Fibroblast of skin of back (primary cell): ENCODE measurements around the gene FUT3.
"Not testable (repeated sequence)": the region's sequence is repeated elsewhere in the genome, so short reads cannot be mapped to it uniquely, and the experiment has no call there.

ENCODE experiments used
- DNase-seq: peaks from one replicate; pipeline ENCODE4 v3.0.0-alpha.2; 2013

Gene FUT3

DNA sequence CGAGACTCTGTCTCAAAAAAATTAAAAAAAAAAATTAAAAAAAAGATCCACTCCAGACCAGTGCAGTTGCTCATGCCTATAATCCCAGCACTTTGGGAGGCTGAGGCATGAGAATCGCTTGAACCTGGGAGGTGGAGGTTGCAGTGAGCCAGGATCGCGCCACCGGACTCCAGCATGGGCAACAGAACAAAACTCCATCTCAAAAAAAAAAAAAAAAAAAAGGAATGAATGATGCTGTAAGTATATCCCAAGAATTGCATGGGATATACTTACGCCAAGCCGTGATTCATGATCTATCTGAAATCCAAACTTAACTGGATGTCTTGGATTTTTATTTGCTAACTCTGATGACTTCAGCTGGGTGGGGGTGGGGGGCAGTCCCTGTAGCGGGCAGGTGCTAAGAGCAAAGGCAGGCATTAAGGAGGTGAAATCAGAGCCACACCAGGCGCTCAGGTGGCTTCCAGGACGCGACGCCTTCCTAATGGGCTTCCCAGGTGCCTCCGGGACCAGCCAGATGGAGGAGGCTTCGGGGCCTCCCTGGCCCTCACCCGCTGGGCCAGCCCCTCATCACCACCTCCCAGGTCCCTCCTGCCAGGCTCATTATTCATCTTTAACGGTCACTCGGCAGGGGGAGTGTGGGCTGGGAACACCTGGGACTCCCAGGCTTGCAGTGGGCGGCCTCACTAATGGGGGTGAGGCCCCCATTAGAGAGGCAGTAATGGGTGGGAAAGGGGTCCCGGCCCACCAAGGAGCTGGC is 30.5 kb upstream of the FUT3 start:
- DNase-seq = no peak

DNA sequence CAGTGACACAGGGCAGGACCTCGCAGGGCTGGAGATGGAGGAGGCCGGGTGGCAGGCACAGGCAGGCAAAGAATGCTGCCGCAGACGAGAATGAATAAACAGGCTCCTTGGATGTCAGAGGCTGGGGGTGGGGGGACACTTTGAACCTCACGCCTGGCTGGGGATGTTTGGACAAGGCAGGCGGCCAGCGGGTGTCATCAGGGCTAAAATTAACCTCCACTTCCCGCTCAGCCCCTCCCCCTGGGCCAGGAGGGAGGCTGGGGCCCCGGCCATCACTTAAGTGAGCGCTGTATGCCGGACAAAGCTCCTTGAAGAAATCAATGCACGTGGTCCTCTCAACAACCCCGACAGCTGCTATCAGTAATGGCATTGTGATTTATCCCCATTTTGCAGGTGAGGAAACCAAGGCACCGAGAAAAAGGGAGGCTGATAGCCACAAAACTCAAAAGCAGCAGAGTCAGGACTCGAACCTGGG is 29.4 kb upstream of the FUT3 start:
- DNase-seq = peak; percentile 88

DNA sequence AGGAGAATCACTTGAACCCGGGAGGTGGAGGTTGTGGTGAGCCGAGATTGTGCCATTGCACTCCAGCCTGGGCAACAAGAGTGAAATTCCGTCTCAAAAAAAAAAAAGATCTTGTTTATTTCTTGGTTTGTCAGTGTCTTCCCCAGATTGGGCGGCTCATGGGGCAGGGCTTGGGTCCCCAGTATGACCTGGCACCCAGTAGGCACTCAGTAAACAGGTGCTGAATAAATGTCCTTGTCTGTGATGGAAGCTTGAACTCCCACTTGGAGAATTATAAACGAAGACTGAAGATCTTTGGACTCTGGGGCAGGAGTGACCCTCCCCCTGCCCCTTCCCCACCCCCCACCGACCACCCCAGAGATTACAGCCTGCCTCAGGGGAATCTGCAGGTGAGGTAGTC is 28.9 kb upstream of the FUT3 start:
- DNase-seq = no peak

DNA sequence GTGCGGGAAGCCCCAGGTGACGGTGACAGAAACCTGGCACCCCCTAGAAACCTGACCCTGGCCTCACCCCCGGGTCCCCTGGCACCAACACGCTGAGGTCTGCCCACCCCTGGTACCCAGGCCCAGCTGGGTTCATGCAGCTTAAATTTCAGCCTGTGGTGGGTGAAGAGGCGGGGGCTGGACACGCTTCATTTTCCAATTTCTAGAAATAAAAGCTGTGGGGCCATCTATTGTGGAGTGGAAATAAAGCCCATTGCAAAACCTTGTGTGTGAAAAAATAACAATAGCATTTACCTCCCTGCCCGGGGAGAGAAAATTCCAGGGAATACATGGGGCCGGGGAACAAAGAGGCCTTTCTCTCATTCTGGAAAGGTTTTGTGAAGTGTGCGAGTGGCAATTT is 26.6 kb upstream of the FUT3 start:
- no peak for DNase-seq

DNA sequence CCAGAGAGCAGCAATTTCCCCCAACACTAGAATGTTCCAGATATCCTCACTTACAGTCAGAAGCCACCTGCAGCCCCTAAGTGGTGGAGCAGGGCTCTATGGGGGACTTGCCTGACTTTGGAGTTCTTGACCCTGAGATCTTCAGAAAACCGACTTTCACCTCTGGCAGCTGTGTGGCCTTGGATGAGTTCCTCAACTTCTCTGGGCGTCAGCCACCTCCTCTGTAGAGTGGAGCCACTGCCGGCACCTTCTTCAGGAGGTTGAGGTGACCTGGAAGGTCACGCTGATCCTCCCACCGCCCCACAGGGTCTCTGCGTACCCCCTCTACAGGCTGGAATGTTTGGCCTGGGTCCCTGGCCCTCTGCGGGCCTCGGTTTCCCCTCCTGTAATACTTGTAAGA is 26.2 kb upstream of the FUT3 start:
- no peak for DNase-seq

DNA sequence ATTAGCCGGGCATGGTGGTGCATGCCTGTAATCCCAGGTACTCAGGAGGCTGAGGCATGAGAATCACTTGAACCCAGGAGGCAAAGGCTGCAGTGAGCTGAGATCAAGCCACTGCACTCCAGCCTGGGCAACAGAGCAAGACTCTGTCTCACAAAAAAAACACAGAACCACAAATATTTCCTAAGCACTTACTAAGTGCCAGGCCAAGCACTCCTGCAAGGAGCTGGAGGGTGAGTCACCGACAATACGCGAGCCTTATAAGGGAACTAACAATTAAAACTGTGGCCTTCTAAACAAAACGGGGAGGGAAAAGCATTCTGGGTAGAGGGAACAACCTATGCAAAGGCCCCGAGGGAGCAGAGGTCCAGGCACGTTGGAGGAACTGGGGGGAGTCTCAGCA is 23.2 kb upstream of the FUT3 start:
- DNase-seq = peak; percentile 64

DNA sequence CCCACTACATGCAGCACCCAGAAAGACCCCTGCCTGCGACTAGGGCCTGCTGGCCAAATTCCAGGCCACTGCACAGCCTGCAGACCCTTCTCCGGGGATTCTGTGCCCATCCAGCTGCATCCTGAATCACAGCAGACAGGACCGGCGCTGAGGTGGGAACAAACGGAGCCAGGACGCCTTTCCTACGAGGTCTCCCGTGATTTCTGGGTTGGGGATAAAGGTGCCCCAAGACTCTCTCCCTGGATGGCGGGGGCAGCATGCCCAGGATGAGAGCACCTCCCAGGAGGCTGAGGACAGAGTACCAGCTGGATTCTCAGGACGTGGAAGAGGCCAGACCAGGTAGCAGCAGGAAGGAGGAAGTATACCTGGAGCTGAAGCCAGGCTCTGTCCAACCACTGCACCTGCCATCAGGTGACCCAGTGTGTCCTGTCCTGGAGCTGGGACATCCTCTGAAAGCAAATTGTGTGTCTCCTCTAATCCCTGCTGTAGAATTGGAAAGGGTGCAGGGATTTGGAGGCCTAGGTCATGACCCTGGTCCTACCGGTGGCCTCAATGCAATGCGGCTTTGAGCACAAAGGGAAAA is 22.5 kb upstream of the FUT3 start:
- DNase-seq = no peak

DNA sequence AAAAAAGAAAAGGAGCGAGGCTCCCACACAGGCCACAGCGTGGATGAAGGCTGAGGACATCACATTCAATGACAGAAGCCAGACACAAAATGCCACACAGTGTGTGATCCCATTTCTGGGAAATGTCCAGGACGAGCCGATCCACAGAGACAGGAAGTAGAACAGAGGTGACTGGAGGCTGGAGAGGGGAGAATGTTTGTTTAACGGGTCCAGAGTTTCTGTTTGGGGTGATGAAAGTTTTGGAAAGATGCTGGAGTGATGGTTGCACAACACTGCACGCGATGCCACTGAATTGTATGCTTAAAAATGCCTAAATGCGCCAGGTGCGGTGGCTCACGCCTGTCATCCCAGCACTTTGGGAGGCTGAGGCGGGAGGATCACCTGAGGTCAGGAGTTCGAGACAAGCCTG is 19.7 kb upstream of the FUT3 start:
- DNase-seq = no peak

DNA sequence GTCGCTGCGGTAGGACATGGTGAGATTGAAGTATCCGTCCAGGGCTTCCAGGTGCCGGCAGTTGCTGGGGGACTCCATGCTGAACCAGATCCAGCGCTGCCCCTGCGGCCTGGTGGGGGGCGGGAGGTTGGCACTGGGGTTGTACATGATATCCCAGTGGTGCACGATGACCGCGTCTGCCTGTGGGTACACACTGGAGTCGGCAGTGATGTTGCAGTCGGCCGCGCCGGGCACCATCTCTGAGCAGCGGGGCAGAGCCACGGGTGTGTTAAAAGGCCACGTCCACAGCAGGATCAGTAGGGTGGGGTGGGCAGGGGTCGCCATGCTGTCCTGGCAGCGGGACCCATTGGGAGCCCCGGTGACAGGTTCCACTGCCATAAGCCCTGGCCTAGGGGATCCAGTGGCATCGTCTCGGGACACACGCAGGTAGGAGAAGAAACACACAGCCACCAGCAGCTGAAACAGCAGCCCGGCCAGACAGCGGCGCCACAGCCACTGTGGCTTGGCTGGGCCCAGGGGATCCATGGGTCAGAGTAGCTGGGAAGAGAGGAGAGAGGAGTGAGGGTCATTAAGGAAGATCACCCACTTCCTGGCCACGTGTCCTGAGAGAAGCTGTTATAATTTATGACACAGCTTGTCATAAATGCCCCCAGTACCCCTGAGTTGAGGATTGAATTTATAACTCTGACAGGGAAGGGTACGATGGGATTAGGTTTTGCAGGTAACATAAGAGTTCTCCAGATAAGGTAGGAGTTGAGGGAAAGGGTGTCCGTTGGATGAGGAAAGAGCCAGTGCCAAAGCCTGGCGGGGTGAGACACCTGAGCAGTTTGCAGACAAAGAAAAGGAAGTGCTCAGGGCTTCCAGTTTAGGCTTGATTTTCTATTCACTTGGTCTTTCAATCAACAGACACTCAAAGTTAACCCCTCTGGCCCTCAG is 16.2 kb upstream of the FUT3 start:
- DNase-seq = no peak

DNA sequence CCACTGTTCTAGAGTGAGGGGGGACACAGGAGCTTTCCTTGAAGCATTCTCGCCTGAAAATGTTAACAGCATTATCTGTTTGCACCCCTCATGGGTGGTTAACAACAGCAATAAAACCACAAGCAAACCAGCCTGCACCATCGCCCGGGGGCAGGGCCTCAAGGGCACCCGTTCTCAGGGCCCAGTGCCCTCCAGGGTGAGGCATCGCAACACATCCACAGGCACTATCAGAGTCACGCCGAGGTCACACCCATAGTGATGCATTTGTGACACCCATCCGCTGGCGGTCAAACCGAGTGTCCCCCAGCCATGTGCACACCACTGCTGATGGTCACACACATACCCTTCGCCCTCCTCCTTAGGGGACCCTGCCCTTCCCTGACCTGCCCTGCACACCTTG is 14.5 kb upstream of the FUT3 start:
- no peak for DNase-seq

DNA sequence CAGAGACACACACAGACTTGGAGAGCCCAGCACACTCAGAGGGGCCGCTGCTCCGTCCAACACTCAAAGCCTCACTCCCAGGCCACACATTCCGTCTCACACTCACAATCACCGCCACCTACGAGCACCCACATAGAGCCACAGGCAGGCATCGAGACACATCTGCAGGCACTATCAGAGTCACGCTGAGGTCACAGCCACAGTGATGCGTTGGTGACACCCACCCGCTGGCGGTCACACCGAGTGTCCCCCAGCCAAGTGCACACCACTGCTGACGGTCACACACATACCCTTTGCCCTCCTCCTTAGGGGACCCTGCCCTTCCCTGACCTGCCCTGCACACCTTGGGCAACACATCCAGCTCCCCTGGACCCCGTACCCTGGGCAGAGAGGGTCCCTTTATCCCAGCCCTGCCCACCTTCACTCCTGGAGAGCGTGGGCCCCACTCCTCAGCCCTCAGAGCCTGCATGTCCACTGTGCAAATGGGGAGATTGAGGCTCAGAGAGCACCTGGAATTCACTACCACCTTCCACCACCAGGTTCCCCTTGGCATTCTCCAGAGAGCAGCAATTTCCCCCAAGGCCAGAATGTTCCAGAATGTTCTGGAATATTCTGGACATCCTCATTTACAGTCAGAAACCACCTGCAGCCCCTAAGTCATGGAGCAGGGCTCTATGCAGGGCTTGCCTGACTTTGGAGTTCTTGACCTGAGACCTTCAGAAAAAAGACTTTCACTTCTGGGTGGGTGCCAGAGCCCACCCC is 13.7 kb upstream of the FUT3 start:
- DNase-seq = no peak

DNA sequence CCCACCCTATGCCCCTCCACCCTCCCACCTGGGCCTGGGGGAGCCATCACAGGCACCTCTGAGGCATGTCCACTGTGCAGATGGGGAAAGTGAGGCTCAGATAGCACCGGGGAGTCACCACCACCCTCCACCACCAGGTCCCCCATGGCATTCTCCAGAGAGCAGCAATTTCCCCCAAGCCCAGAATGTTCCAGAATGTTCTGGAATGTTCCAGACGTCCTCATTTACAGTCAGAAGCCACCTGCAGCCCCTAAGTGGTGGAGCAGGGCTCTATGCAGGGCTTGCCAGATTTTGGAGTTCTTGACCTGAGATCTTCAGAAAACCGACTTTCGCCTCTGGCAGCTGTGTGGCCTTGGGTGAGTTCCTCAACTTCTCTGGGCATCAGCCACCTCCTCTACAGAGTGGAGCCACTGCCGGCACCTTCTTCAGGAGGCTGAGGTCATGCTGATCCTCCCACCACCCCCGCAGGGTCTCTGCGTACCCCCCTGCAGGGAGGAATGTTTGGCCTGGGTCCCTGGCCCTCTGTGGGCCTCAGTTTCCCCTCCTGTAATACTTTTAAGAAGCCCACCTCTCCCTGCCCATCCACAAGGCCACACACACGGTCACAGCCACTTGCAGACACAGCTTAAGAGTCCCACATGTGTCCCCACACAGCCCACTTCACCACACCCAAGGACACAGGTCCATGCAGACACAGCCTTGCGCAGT is 12.9 kb upstream of the FUT3 start:
- DNase-seq = no peak

DNA sequence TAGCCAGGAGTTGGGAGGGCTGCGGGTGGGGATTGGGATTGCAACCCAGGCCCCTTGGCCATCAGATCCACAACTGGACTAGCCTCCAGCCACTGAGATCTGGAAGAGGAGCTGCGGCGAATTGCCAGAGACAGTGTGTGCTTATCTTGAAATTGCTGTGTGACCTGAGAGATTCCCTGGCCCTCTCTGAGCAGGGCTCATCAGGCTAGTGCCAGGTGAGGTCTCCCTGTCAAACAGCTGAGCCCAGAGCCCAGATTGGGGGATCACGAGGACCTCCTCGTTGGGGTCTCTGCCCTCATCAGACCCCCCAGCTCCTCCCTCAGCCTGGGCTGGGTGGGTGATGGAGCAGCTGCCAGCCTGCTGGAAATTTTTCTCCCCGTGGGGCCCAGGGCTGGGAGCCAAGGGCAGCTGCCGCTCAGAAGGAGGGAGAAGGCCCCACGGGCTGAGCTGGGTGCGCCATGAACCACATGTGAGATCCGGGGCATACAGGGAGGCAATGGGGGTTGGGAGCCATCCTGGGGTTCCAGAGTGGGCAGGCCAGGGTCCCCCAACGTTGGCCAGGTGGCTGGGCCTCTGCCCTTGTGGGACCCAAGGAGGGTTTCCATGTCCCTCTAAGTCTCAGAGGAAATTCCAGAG is 11.9 kb upstream of the FUT3 start:
- no peak for DNase-seq

DNA sequence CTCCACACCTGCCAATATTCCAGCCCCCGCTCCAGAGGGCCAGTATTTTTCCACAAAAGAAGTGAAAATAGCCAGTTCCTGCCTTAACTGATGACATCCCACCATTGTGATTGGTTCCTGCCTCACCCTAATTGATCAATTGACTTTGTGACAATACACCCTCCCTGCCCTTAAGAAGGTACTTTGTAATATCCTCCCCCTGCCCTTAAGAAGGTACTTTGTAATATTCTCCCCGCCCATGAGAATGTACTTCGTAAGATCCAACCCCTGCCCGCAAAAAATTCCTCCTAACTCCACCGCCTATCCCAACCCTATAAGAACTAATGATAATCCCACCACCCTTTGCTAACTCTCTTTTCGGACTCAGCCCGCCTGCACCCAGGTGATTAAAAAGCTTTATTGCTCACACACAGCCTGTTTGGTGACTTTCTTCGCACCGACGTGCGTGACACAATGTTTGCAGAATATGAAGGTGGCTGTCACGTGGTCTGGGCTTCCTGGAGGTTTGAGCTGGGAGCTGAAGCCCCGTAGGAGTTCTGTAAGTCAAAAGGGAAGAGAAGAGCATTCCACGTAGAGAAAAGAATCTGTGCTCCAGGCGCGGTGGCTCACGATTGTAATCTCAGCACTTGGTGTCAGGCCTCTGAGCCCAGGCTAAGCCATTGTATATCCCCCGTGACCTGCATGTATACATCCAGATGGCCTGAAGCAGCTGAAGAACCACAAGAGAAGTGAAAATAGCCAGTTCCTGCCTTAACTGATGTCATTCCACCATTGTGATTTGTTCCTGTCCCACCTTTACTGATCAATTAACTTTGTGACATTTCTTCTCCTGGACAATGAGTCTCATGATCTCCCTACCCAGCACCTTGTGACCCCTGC is 6.2 kb upstream of the FUT3 start:
- DNase-seq = no peak

DNA sequence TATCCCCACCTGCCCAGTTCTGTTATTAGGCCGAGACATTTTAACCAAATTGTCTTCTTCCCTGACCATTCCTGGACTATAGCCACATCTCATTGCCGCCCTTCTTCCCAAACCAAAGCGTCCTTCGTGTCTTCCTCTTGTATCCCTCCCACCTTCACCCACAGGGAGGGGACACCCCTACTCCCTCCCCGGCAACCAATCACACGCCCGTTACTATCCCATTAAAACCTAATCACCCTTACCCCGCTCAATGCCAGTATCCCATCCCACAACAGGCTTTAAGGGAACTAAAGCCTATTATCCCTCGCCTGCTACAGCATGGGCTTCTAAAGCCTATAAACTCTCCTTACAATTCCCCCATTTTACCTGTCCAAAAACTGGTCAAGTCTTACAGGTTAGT is 3.9 kb upstream of the FUT3 start:
- DNase-seq = not testable (repeated sequence)

DNA sequence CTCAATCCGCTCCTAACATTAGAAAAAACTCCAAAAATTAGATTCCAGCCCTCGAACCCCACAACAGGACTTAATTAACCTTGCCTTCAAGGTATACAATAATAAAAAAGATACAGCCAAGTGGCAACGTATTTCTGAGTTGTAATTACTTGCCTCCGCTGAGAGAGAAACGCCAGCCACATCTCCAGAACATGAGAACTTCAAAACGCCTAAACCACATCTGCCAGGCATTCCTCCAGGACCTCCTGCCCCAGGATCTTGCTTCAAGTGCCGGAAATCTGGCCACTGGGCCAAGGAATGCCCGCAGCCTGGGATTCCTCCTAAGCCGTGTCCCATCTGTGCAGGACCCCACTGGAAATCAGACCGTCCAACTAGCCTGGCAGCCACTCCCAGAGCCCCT is 2.9 kb upstream of the FUT3 start:
- not testable (repeated sequence) for DNase-seq

DNA sequence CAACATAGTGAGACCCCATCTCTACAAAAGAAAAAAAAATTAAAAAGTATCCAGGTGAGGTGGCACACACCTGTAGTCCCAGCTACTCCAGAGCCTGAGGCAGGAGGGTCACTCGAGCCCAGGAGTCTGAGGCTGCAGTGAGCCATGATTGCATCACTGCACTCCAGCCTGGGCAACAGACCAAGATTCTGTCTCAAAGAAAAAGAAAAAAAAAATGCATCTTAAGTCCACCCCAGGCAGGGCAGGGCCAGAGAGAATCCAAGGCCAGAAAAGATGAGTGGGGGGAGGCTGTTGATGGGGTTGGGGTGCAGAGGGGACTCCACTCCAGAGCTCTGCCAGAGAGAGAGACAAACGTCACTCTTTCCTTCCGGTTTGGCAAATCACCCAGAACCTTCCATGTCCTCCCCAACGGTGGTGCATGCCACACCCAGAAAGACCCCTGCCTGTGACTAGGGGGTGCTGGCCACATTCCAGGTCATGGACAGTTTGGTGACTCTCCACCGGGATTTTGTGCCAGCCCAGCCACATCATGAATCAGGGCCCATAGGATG is 431 bp downstream of the FUT3 start:
- peak; percentile 73 for DNase-seq

DNA sequence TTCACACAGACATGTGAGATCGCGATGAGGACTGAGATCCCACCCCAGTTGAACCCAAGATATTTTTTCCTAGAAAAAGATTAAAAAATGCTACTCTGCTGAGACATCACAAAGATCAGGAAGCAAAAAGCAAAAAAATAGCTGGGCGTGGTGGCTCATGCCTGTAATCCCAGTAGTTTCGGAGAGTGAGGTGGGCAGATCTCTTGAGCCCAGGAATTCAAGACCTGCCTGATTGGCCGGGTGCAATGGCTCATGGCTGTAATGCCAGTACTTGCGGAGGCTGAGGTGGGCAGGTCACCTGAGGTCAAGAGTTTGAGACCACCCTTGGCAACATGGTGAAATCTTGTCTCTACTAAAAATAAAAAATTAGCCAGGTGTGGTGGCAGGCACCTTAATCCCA is 1.1 kb downstream of the FUT3 start:
- DNase-seq = no peak

DNA sequence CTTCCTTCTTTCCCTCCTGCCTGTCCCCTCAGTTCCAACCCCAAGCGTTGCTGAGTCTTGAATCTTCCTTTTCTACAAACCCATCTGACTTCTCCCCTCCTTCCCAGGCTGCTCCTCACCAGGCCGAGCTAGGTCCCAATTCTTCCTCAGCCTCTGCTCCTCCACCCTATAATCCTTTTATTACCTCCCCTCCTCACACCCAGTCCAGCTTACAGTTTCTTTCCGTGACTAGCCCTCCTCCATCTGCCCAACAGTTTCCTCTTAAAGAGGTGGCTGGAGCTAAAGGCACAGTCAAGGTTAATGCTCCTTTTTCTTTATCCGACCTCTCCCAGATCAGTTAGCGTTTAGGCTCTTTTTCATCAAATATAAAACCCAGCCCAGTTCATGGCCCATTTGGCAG is 2.6 kb downstream of the FUT3 start:
- not testable (repeated sequence) for DNase-seq

DNA sequence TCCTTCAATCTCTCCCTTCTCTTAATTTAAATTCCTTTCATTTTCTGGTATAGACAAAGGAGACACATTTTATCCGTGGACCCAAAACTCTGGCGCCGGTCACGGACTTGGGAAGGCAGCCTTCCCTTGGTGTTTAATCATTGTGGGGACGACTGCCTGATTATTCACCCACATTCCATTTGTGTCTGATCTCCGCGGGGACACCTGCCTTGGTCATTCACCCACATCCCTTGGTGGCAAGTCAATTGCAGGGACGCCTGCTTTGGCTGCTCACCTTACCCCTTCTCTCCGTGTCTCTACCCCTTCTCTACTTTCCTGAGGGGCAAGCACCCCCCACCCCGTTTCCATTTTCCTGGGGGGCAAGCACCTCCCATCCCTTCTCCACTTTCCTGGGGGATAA is 3.4 kb downstream of the FUT3 start:
- not testable (repeated sequence) for DNase-seq
